ENCODE data around the gene CCN2. TPM values are rescaled to one million over a fixed set of nuclear protein-coding genes. Genes with fewer than 3 reads are reported as not detected.
A peak's percentile ranks its signal among the peaks of the same experiment; 100 is the strongest.

Gene CCN2
- total RNA-seq, result 4.1 TPM

GRCh38 chr6:131950767-131951575, at the start of gene CCN2:
TSS of gene CCN2 (minus strand) at chr6:131951372. CDS start at chr6:131951172, 200 bp downstream.
- DNase-seq (ENCODE audit: low spot score in 2 of 2) (peak; percentile 51 to 59), FAIRE-seq (no peak)

GRCh38 chr6:132000296-132000695, 49.1 kb upstream of the CCN2 start:
- FAIRE-seq (no peak), DNase-seq (ENCODE audit: low spot score in 2 of 2) (no peak)

- DNase-seq (ENCODE audit: low spot score in 2 of 2) (no peak), FAIRE-seq (no peak)
Observed at GRCh38 chr6:131999545-132000146, 48.5 kb upstream of the CCN2 start.

GRCh38 chr6:131998255-131998982, 47.2 kb upstream of the CCN2 start:
- DNase-seq (ENCODE audit: low spot score in 2 of 2) (no peak), FAIRE-seq (no peak)

- DNase-seq (ENCODE audit: low spot score in 2 of 2), result no peak
- no peak for FAIRE-seq
Observed at GRCh38 chr6:131997429-131998153, 46.4 kb upstream of the CCN2 start.

- peak in 1 of 2 donors; percentile 1 for DNase-seq (ENCODE audit: low spot score in 2 of 2)
- no peak for FAIRE-seq
Observed at GRCh38 chr6:131995917-131996316, 44.7 kb upstream of the CCN2 start.

- FAIRE-seq (no peak), DNase-seq (ENCODE audit: low spot score in 2 of 2) (no peak)
Observed at GRCh38 chr6:131992557-131992956, 41.4 kb upstream of the CCN2 start.

GRCh38 chr6:131989036-131989435, 37.9 kb upstream of the CCN2 start:
- FAIRE-seq, result no peak
- DNase-seq (ENCODE audit: low spot score in 2 of 2), result no peak

GRCh38 chr6:131982740-131983259, 31.6 kb upstream of the CCN2 start:
- DNase-seq (ENCODE audit: low spot score in 2 of 2) (no peak), FAIRE-seq (no peak)

GRCh38 chr6:131981624-131981978, 30.4 kb upstream of the CCN2 start:
- FAIRE-seq (no peak), DNase-seq (ENCODE audit: low spot score in 2 of 2) (no peak)

GRCh38 chr6:131980791-131981623, 29.8 kb upstream of the CCN2 start:
- no peak for DNase-seq (ENCODE audit: low spot score in 2 of 2)
- no peak for FAIRE-seq

- no peak for FAIRE-seq
- no peak for DNase-seq (ENCODE audit: low spot score in 2 of 2)
Observed at GRCh38 chr6:131980338-131980790, 29.2 kb upstream of the CCN2 start.

GRCh38 chr6:131979515-131980337, 28.6 kb upstream of the CCN2 start:
- FAIRE-seq, result no peak
- no peak for DNase-seq (ENCODE audit: low spot score in 2 of 2)

GRCh38 chr6:131978522-131978921, 27.4 kb upstream of the CCN2 start:
- no peak for DNase-seq (ENCODE audit: low spot score in 2 of 2)
- no peak for FAIRE-seq

- no peak for DNase-seq (ENCODE audit: low spot score in 2 of 2)
- no peak for FAIRE-seq
Observed at GRCh38 chr6:131976545-131977061, 25.4 kb upstream of the CCN2 start.

- no peak for DNase-seq (ENCODE audit: low spot score in 2 of 2)
Observed at GRCh38 chr6:131972741-131973140, 21.6 kb upstream of the CCN2 start.

GRCh38 chr6:131970076-131970859, 19.1 kb upstream of the CCN2 start:
- FAIRE-seq (no peak), DNase-seq (ENCODE audit: low spot score in 2 of 2) (no peak)

More at GRCh38 chr6:131972741-131973140, 21.6 kb upstream of the CCN2 start:
- FAIRE-seq, result no peak

GRCh38 chr6:131968656-131969055, 17.5 kb upstream of the CCN2 start:
- FAIRE-seq (no peak), DNase-seq (ENCODE audit: low spot score in 2 of 2) (no peak)

Data from frontal cortex (tissue), 4 donors.